Measurements from ENCODE around the gene PXYLP1. TPM values are rescaled to one million over a fixed set of nuclear protein-coding genes. Genes with fewer than 3 reads are reported as not detected.

Gene PXYLP1
- total and polyA plus RNA-seq, 9 of the 15 experiments (the other 6 are each of a cell fraction or from before 2014, with no cell fraction given): 0.80 to 2.9 (median 1.3) TPM

DNA sequence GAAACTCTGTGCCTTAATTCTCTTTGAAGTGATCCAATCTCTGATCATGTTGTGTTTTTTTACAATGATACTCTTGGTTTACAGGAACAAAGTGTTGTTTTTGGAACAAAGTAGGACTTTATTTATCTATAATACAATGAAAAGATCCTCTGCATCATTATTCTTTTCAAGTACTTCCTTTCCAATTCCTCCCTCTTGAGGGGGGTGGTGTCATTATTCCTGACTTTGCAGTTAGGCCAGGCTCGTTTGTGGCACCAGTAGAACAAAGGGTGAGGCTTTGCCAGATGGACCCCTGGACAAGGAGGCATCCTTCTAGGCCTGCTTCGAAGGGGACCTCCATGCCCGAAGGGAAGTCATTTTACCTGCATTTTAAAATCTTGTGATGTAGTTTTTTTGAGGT, 95.0 kb downstream of the PXYLP1 start (continued):
- TF ChIP-seq, protein P1, sequence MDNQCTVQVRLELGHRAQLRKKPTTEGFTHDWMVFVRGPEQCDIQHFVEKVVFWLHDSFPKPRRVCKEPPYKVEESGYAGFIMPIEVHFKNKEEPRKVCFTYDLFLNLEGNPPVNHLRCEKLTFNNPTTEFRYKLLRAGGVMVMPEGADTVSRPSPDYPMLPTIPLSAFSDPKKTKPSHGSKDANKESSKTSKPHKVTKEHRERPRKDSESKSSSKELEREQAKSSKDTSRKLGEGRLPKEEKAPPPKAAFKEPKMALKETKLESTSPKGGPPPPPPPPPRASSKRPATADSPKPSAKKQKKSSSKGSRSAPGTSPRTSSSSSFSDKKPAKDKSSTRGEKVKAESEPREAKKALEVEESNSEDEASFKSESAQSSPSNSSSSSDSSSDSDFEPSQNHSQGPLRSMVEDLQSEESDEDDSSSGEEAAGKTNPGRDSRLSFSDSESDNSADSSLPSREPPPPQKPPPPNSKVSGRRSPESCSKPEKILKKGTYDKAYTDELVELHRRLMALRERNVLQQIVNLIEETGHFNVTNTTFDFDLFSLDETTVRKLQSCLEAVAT (IDR thresholded peaks at IDR 0.05): no peak

DNA sequence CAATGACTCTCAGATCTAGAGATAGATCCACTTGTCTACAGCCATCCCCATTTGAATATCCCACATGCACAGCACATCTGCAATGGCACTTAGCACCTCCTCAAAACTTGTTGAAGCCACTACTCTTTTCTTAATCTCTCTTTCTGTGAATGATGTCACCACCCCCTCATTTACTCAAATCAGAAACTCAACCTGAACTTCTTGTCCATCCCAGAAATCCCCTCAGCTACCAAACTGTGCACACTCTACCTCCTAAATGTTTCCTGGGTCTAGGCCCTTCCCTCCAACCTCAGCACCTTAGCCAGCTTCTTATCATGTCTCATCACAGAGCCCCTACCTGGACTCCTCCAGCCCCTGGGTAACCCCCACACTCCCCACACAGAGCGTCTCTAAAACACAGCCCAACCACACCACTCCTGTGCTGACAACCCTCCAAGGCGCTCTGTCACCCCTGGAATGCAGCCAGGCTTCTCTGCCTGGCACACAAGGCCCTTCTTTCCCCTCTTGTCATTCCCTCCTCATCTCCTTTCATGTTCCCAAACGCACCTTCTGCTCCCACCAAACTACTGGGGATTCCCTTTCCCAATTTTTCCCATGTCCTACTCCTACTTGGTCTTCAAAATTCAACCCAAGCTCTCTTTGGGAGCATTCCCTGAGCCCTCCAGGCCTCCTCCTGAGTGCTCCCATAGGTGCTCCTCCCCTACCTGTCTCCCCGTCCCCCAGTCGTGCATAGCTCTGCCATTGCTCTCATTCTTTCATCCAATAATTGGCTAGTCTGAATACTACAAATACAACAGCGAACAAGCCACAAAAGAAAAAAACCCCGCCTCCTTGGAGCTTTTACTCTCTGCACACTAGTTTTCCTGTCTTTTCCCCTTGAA, 96.9 kb downstream of the PXYLP1 start:
- H3K4me2 ChIP-seq (ENCODE audit: insufficient read depth, low read length): no peak overlapping the region
- peaks cover 12 to 48% of the 10 kb centered on the region in 2 experiments for H3K4me1 ChIP-seq (replicated peaks in 1 of 2; ENCODE audit: control insufficient read depth in 2 of 2, insufficient read depth in 2 of 2, low read length in 2 of 2)
- WGBS (ENCODE audit: insufficient coverage, low coverage, missing lambda C conversion rate): 54% methylated on average over 7 of the region's 7 CpGs
- no peak; the same call in 2 of the 3 replicates for ATAC-seq
- peak overlapping the region in 1 of 2 experiments; percentile 3; a peak in 1 of 4 replicates for H3K9ac ChIP-seq (ENCODE audit: insufficient read depth in 1 of 2, low read depth in 2 of 2, low read length in 2 of 2)
- H3K36me3 ChIP-seq (ENCODE audit: control insufficient read depth, insufficient read depth, low read length): no peaks in the 10 kb centered on the region
- no peak overlapping the region for H3K4me3 ChIP-seq
- ChIA-PET POLR2A (interaction anchor here (0.6 kb wide), 2 partner anchors 38 to 118 kb away, joined by 3 read pairs; no protein-coding TSS in a partner anchor), CTCF (ENCODE audit: low intra/inter-chr PET ratio) (no interaction called here)
- intact Hi-C loops (cut with micrococcal nuclease): no loop called here
- no peaks in the 10 kb centered on the region for H3K9me1 ChIP-seq (ENCODE audit: control insufficient read depth, insufficient read depth, low read length)
- TF ChIP-seq ZNF263 (CRISPR knock-in tag; IDR thresholded peaks at IDR 0.05; ENCODE audit: borderline replicate concordance) (peak; percentile 88), TBL1XR1 (IDR thresholded peaks at IDR 0.05; ENCODE audit: low read length in 2 of 2) (no peak), NFIC (IDR thresholded peaks at IDR 0.05) (peak; percentile 52)
- TF ChIP-seq, protein P2, sequence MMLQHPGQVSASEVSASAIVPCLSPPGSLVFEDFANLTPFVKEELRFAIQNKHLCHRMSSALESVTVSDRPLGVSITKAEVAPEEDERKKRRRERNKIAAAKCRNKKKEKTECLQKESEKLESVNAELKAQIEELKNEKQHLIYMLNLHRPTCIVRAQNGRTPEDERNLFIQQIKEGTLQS (IDR thresholded peaks at IDR 0.05): peak; percentile 63
- TF ChIP-seq, protein P2 (CRISPR knock-in tag; conservative IDR thresholded peaks at IDR 0.05): no peak
- TF ChIP-seq, protein P3, sequence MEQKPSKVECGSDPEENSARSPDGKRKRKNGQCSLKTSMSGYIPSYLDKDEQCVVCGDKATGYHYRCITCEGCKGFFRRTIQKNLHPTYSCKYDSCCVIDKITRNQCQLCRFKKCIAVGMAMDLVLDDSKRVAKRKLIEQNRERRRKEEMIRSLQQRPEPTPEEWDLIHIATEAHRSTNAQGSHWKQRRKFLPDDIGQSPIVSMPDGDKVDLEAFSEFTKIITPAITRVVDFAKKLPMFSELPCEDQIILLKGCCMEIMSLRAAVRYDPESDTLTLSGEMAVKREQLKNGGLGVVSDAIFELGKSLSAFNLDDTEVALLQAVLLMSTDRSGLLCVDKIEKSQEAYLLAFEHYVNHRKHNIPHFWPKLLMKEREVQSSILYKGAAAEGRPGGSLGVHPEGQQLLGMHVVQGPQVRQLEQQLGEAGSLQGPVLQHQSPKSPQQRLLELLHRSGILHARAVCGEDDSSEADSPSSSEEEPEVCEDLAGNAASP (IDR thresholded peaks at IDR 0.05): no peak
- H2AFZ ChIP-seq (ENCODE audit: low read depth, low read length): peak overlapping the region; percentile 54; the same call in 1 of the 2 replicates
- DNase-seq (ENCODE audit: extremely low read depth in 1 of 4, low spot score in 3 of 4): peak in 1 of 4 experiments; percentile 35
- no peak for FAIRE-seq
- in situ Hi-C loops (cut with MboI): no loop called here
- no peak overlapping the region for H3K27ac ChIP-seq (ENCODE audit: extremely low read depth, low read depth, low read length)
- no peaks in the 10 kb centered on the region for H4K20me1 ChIP-seq (replicated peaks; ENCODE audit: control insufficient read depth, insufficient read depth, low read length)
- H3K9me3 ChIP-seq (replicated peaks; ENCODE audit: control insufficient read depth, insufficient read depth, low read depth, low read length): no peaks in the 10 kb centered on the region
- H3K79me2 ChIP-seq (ENCODE audit: control insufficient read depth, insufficient read depth, low read length): no peaks in the 10 kb centered on the region
- no peaks in the 10 kb centered on the region for H3K27me3 ChIP-seq (ENCODE audit: control insufficient read depth in 2 of 2, insufficient read depth in 2 of 2, low read length in 2 of 2)
- BruUV-seq (replicated peaks): no TSS peak

Data from K562 (cell line).